Camera-type eye (tissue), 1 donor: ENCODE results near the gene FAM216B. TPM values are rescaled to one million over a fixed set of nuclear protein-coding genes. Genes with fewer than 3 reads are reported as not detected.

Experiments
- total RNA-seq: library from RNA; depleted of rRNA; stranded (reverse); fragments of >200 nt; gene quantifications from one replicate; pipeline ENCODE4 v1.2.3, GENCODE V29; 2014

The FAM216B gene
- 0.55 TPM for total RNA-seq

GRCh38 chr13:42781352-42781751, at the start of gene FAM216B:
Gene FAM216B (plus strand): TSS chr13:42781584. CDS start chr13:42784068, 2,484 bp downstream.

Other genes with a start within 250 kb of the FAM216B start
- gene TNFSF11, start 207.4 kb upstream of the FAM216B start, total RNA-seq = 0.44 TPM
- gene EPSTI1, start 210.7 kb downstream of the FAM216B start, total RNA-seq = 2.4 TPM
- 14.2 TPM for gene DNAJC15, start 242.0 kb downstream of the FAM216B start, total RNA-seq